Transverse colon (tissue), 4 donors: ENCODE data around the gene PLK2.

Source experiments
- CTCF ChIP-seq, 5 experiments: fragments of 200-600 bp in 3 of 5; fragments of 450-650 bp in 2 of 5; sonication (generic) in 3 of 5; IDR thresholded peaks; 1 replicate in 2 of 5; 2 replicates in 3 of 5; pipeline ENCODE4 v1.5.1; 2016 to 2017; ENCODE audit warnings: antibody characterized with exemption in 5 of 5, inconsistent platforms in 3 of 5, mild to moderate bottlenecking in 2 of 5, moderate library complexity in 1 of 5
- EP300 ChIP-seq: sonication (generic); formaldehyde crosslinking; IDR thresholded peaks from one replicate; pipeline ENCODE4 v1.6.1; 2017; ENCODE audit warnings: antibody characterized with exemption, low read depth
- POLR2A ChIP-seq: fragments of 450-650 bp; IDR thresholded peaks from one replicate; pipeline ENCODE4 v1.6.1; 2016; ENCODE audit warnings: antibody characterized with exemption, mild to moderate bottlenecking, moderate library complexity
- POLR2AphosphoS5 ChIP-seq, 3 donors: sonication (generic); formaldehyde crosslinking; IDR thresholded peaks; one replicate each; pipeline ENCODE4 v1.6.1; 2016; ENCODE audit warnings: antibody characterized with exemption in 3 of 3

- no peak for TF ChIP-seq CTCF (IDR thresholded peaks at IDR 0.05)
- TF ChIP-seq EP300, result no peak
- TF ChIP-seq POLR2AphosphoS5 (IDR thresholded peaks at IDR 0.05), result no peak
- no peak for TF ChIP-seq POLR2A
Measured at GRCh38 chr5:58475404-58475803, 15.5 kb upstream of the PLK2 start.
